ENCODE results near the gene UQCRC1.

DNA sequence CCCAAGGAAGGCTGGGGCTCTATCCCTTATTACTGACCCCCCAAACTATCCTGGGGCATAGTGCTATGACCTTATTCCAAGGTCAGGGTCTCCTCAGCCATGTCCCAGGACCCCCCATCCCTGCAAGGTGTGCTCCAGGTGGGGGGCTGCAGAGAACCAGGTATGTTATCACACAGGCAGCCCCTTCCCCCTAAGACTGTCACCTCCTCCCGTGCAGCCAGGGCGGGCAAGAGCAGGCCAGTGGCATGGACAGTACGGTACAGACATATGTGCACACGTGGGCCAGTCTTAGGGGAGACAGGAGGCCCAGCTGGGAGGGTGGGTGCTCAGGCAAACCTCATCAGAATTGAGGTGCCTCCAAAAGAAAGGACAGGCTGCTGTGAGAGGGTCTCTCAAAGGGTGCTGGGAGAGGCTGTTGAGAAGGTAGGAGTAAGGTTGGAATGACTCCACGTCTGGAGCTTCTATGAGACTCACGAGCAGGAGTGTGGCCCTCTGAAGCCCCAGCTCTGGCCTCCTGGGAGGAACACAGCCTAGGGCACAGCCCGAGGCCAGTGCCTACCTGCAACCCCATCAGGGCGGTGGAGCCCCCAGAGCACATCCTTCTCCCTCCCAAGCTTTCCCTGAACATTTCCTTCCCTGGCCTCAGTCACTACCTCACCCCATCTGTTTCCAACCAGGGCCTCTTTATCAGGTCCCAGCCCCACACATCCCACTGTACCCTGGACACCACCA lies 12.6 kb downstream of the UQCRC1 start:
- TF ChIP-seq, protein P1, sequence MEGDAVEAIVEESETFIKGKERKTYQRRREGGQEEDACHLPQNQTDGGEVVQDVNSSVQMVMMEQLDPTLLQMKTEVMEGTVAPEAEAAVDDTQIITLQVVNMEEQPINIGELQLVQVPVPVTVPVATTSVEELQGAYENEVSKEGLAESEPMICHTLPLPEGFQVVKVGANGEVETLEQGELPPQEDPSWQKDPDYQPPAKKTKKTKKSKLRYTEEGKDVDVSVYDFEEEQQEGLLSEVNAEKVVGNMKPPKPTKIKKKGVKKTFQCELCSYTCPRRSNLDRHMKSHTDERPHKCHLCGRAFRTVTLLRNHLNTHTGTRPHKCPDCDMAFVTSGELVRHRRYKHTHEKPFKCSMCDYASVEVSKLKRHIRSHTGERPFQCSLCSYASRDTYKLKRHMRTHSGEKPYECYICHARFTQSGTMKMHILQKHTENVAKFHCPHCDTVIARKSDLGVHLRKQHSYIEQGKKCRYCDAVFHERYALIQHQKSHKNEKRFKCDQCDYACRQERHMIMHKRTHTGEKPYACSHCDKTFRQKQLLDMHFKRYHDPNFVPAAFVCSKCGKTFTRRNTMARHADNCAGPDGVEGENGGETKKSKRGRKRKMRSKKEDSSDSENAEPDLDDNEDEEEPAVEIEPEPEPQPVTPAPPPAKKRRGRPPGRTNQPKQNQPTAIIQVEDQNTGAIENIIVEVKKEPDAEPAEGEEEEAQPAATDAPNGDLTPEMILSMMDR (IDR thresholded peaks at IDR 0.05): no peak
- TF ChIP-seq EP300 (IDR thresholded peaks at IDR 0.05) (no peak), POLR2A (IDR thresholded peaks at IDR 0.05) (no peak), POLR2AphosphoS5 (IDR thresholded peaks at IDR 0.05) (no peak)
